NB4 (cell line): ENCODE results near the gene TRIOBP.

ENCODE experiments used
- DNase-seq: peaks from one replicate; pipeline ENCODE4 v3.0.0; 2010; ENCODE audit warnings: low read depth
- H3K4me3 ChIP-seq: one replicate; pipeline ENCODE4 v1.5.1; 2011; ENCODE audit warnings: mild to moderate bottlenecking, low read depth, low read length, moderate library complexity
- CTCF ChIP-seq: IDR thresholded peaks from one replicate; pipeline ENCODE4 v1.5.1; 2012; ENCODE audit warnings: low read depth, low read length
- MAX ChIP-seq: IDR thresholded peaks from 2 replicates; pipeline ENCODE4 v1.6.1; 2011; ENCODE audit warnings: low read depth, low read length
- MYC ChIP-seq: IDR thresholded peaks from 2 replicates; pipeline ENCODE4 v1.6.1; 2011; ENCODE audit warnings: low read depth, low read length
- POLR2A ChIP-seq: IDR thresholded peaks from 2 replicates; pipeline ENCODE4 v1.6.1; 2011; ENCODE audit warnings: mild to moderate bottlenecking; ENCODE audit not compliant: insufficient read length; ENCODE audit errors: extremely low read depth

TRIOBP gene

GRCh38 chr22:37663521-37664140 is 33.2 kb upstream of the TRIOBP start:
- H3K4me3 ChIP-seq = no peak overlapping the region
- TF ChIP-seq MAX (no peak), POLR2A (no peak), CTCF (no peak), MYC (no peak)
- DNase-seq = no peak

- H3K4me3 ChIP-seq = no peak overlapping the region
- TF ChIP-seq CTCF (no peak), POLR2A (no peak), MYC (no peak), MAX (no peak)
- no peak for DNase-seq
Observed at GRCh38 chr22:37664249-37665101, 32.4 kb upstream of the TRIOBP start.

- DNase-seq = no peak
- no peak for TF ChIP-seq MAX
- H3K4me3 ChIP-seq = no peak overlapping the region
Observed at GRCh38 chr22:37665487-37665886, 31.4 kb upstream of the TRIOBP start.

- H3K4me3 ChIP-seq = no peak overlapping the region
- TF ChIP-seq POLR2A = no peak
- no peak for TF ChIP-seq CTCF
- no peak for TF ChIP-seq MYC
- TF ChIP-seq MAX = no peak
- no peak for DNase-seq
Observed at GRCh38 chr22:37669586-37669985, 27.3 kb upstream of the TRIOBP start.

GRCh38 chr22:37672206-37672919 is 24.5 kb upstream of the TRIOBP start:
- TF ChIP-seq POLR2A = no peak
- TF ChIP-seq MYC = no peak
- no peak for TF ChIP-seq CTCF
- no peak for TF ChIP-seq MAX
- H3K4me3 ChIP-seq = no peak overlapping the region
- DNase-seq = no peak

- no peak overlapping the region for H3K4me3 ChIP-seq
- TF ChIP-seq MAX = no peak
- no peak for TF ChIP-seq POLR2A
- TF ChIP-seq MYC = no peak
- TF ChIP-seq CTCF = no peak
- no peak for DNase-seq
Observed at GRCh38 chr22:37672920-37673455, 23.9 kb upstream of the TRIOBP start.
